ENCODE measurements around the gene RHBDL1.

DNA sequence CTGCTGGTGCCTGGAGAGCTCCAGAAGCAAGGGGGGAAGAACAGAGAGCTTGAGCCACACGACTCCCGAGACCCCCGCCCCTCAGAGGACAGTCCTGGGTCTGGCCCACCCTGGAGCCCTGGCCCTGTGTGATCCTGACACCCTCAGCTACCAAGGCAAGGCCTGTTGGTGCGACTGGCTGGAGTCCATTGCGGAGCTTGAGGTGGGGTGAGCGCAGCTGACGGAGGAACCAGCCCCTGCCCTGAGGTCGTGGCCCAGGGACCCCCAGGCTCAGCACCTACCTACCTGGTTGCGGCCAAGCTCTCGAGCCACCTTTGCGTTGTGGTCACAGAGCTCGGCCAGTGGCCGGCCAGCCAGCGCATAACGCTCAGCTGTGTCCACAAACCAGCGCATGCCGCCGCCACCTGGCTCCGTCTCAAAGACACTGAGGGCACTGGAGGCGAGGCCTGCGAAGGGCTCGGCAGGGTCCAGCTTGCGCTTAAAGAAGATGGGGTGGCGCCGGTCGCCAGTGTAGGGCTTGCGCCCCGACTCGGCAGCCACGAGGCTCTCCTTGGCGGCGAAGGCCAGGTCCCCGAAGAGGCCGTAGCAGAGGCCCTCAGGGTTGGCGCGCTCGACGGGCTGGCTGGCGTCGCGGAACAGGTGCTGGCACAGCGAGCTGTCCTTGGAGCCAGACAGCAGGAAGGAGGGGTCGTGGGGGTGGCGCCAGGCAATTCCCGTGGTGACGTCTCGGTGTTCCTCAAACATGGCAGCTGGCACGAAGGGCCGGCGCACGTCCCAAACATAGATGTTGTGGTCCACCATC is 11.2 kb downstream of the RHBDL1 start:
- TF ChIP-seq POLR2AphosphoS5 (IDR thresholded peaks at IDR 0.05) (no peak), POLR2A (IDR thresholded peaks at IDR 0.05) (no peak)
